HepG2 (cell line): ENCODE results near the gene CXCR2.

Experiments
- CEBPZ ChIP-seq: IDR thresholded peaks from 2 replicates; pipeline ENCODE4 v1.6.1; 2012; ENCODE audit warnings: low read length, improper control_type of control experiment
- CTCF ChIP-seq: sonication (generic); formaldehyde crosslinking; IDR thresholded peaks from 2 replicates; pipeline ENCODE4 v1.5.0; 2020; ENCODE audit warnings: mild to moderate bottlenecking, missing genetic modification reagents, moderate library complexity
- EP300 ChIP-seq, 3 experiments: sonication (generic) in 1 of 3; formaldehyde crosslinking in 1 of 3; IDR thresholded peaks; 2 replicates each; pipeline versions ENCODE4 v1.5.1 to v1.6.1; 2011 to 2020; ENCODE audit warnings: low read depth in 2 of 3, low read length in 2 of 3, borderline replicate concordance in 1 of 3, improper control_type of control experiment in 1 of 3, mild to moderate bottlenecking in 1 of 3, missing genetic modification reagents in 1 of 3, moderate library complexity in 1 of 3
- NFIB ChIP-seq: sonication (generic); formaldehyde crosslinking; IDR thresholded peaks from 2 replicates; pipeline ENCODE4 v1.9.0; 2021; ENCODE audit warnings: missing genetic modification reagents, mild to moderate bottlenecking, borderline replicate concordance
- POLR2A ChIP-seq, 2 experiments: IDR thresholded peaks; 2 replicates each; pipeline ENCODE4 v1.6.1; 2011; ENCODE audit warnings: low read depth in 2 of 2, low read length in 2 of 2, mild to moderate bottlenecking in 1 of 2, moderate library complexity in 1 of 2; ENCODE audit not compliant: insufficient read depth in 1 of 2
- THRA ChIP-seq: sonication (generic); formaldehyde crosslinking; IDR thresholded peaks from 2 replicates; pipeline ENCODE4 v1.4.0; 2020; ENCODE audit warnings: missing genetic modification reagents, borderline replicate concordance
- YY1 ChIP-seq: IDR thresholded peaks from 2 replicates; pipeline ENCODE4 v1.6.1; 2011; ENCODE audit warnings: low read length, low read depth, moderate library complexity, mild to moderate bottlenecking; ENCODE audit not compliant: insufficient read depth, insufficient replicate concordance

- no peak for TF ChIP-seq CTCF
- no peak for TF ChIP-seq POLR2A (IDR thresholded peaks at IDR 0.05; ENCODE audit: insufficient read depth in 1 of 2, low read depth in 2 of 2, low read length in 2 of 2)
- no peak for TF ChIP-seq YY1
- no peak for TF ChIP-seq CEBPZ
- no peak for TF ChIP-seq NFIB (CRISPR knock-in tag)
- no peak for TF ChIP-seq EP300 (IDR thresholded peaks at IDR 0.05; ENCODE audit: low read depth in 2 of 2, low read length in 2 of 2)
- no peak for TF ChIP-seq EP300 (CRISPR knock-in tag; IDR thresholded peaks at IDR 0.05; ENCODE audit: borderline replicate concordance)
- TF ChIP-seq THRA (CRISPR knock-in tag): no peak
Observed at GRCh38 chr2:218145124-218145523, 19.3 kb downstream of the CXCR2 start.
